Measurements from ENCODE around the gene KRT86. TPM values are rescaled to one million over a fixed set of nuclear protein-coding genes. Genes with fewer than 3 reads are reported as not detected.

Gene KRT86
- total and polyA plus RNA-seq, 2 experiments from 2014 or later: 0.16 TPM; not detected in 1

GRCh38 chr12:52242442-52243258 is 31.8 kb upstream of the KRT86 start (continued):
- TF ChIP-seq REST (IDR thresholded peaks at IDR 0.05; ENCODE audit: unreplicated experiment) (no peak), STAT1 (IDR thresholded peaks at IDR 0.05; ENCODE audit: unreplicated experiment) (no peak), ZNF331 (CRISPR knock-in tag; IDR thresholded peaks at IDR 0.05; ENCODE audit: low read depth) (no peak), ZNF114 (CRISPR knock-in tag; IDR thresholded peaks at IDR 0.05) (no peak), ETS1 (IDR thresholded peaks at IDR 0.05) (no peak)

GRCh38 chr12:52243259-52243855 is 31.1 kb upstream of the KRT86 start:
- ATAC-seq: no peak
- H3K4me1 Mint-ChIP-seq: peaks cover 34% of the 10 kb centered on the region
- H2AFZ ChIP-seq: no peak overlapping the region
- TF ChIP-seq, protein P1, sequence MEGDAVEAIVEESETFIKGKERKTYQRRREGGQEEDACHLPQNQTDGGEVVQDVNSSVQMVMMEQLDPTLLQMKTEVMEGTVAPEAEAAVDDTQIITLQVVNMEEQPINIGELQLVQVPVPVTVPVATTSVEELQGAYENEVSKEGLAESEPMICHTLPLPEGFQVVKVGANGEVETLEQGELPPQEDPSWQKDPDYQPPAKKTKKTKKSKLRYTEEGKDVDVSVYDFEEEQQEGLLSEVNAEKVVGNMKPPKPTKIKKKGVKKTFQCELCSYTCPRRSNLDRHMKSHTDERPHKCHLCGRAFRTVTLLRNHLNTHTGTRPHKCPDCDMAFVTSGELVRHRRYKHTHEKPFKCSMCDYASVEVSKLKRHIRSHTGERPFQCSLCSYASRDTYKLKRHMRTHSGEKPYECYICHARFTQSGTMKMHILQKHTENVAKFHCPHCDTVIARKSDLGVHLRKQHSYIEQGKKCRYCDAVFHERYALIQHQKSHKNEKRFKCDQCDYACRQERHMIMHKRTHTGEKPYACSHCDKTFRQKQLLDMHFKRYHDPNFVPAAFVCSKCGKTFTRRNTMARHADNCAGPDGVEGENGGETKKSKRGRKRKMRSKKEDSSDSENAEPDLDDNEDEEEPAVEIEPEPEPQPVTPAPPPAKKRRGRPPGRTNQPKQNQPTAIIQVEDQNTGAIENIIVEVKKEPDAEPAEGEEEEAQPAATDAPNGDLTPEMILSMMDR (conservative IDR thresholded peaks at IDR 0.05; ENCODE audit: low read depth in 2 of 2): no peak
- TF ChIP-seq CREB1 (CRISPR knock-in tag; IDR thresholded peaks at IDR 0.05; ENCODE audit: low read depth): no peak
- no peak for TF ChIP-seq EZH2phosphoT487 (IDR thresholded peaks at IDR 0.05; ENCODE audit: unreplicated experiment)
- TF ChIP-seq ETS1 (IDR thresholded peaks at IDR 0.05): no peak
- no peak for TF ChIP-seq STAT1 (IDR thresholded peaks at IDR 0.05; ENCODE audit: unreplicated experiment)
- no peak for TF ChIP-seq JUNB (IDR thresholded peaks at IDR 0.05; ENCODE audit: unreplicated experiment)
- TF ChIP-seq ZNF114 (CRISPR knock-in tag; IDR thresholded peaks at IDR 0.05): no peak
- no peak for TF ChIP-seq EZH2 (IDR thresholded peaks at IDR 0.05; ENCODE audit: low read depth, unreplicated experiment)
- no peak for TF ChIP-seq ZNF331 (CRISPR knock-in tag; IDR thresholded peaks at IDR 0.05; ENCODE audit: low read depth)

More at GRCh38 chr12:52243259-52243855, 31.1 kb upstream of the KRT86 start:
- no peaks in the 10 kb centered on the region for H3F3A ChIP-seq (replicated peaks; ENCODE audit: low read depth)
- Mint-ChIP-seq H3K9me3 (no peaks in the 10 kb centered on the region), H3K4me3 (no peak overlapping the region), H3K36me3 (ENCODE audit: low read depth) (peaks cover 8% of the 10 kb centered on the region; the same call in 1 of the 3 replicates), H3K27me3 (ENCODE audit: insufficient read depth, low read depth, poor library complexity) (peaks cover 18% of the 10 kb centered on the region), H3K27ac (no peak overlapping the region)
- no peak overlapping the region for H3K4me2 ChIP-seq
- 0 out of 2 replicates have a peak, but pooled peaks cover under 1% of the 10 kb centered on the region for H3K9me2 ChIP-seq (ENCODE audit: insufficient read depth)
- H3K27ac ChIP-seq (ENCODE audit: low read depth): no peak overlapping the region
- H3K36me3 ChIP-seq (ENCODE audit: insufficient read depth): no peaks in the 10 kb centered on the region
- no peaks in the 10 kb centered on the region for H3K4me1 ChIP-seq (ENCODE audit: insufficient read depth)
- DNase-seq (ENCODE audit: low spot score): no peak
- no peak overlapping the region for H3K4me3 ChIP-seq
- H3K79me2 ChIP-seq (replicated peaks; ENCODE audit: insufficient read depth): no peaks in the 10 kb centered on the region
- no peaks in the 10 kb centered on the region for H3K27me3 ChIP-seq (ENCODE audit: insufficient read depth)
- H4K20me1 ChIP-seq (replicated peaks; ENCODE audit: insufficient read depth): no peaks in the 10 kb centered on the region
